IMR-90 (cell line): ENCODE data around the gene GLDC. TPM values are rescaled to one million over a fixed set of nuclear protein-coding genes. Genes with fewer than 3 reads are reported as not detected.

Experiments used
- ATAC-seq: fragments of 200-7000 bp; cut with Tn5 transposase; 2 replicates; pipeline ENCODE4 v1.9.1; 2020; ENCODE audit warnings: low read depth, mild to moderate bottlenecking, moderate library complexity
- BruUV-seq: library from RNA; stranded (reverse); fragments of 400-500 nt; replicated peaks from 2 replicates; lab custom pipeline; 2021; lab: Mats Ljungman, UMichigan
- CTCF ChIA-PET: fragments of 300-600 bp; formaldehyde crosslinking; extraction: SDS; loops from one replicate; lab custom pipeline; 2021; ENCODE audit warnings: antibody characterized with exemption; lab: Yijun Ruan, JAX
- POLR2A ChIA-PET: fragments of 300-600 bp; sonication (Branson Sonifier 250); formaldehyde crosslinking; loops from one replicate; lab custom pipeline; 2022; ENCODE audit warnings: antibody characterized with exemption; ENCODE audit not compliant: unreplicated experiment; lab: Charles Lee
- DNase-seq: peaks from one replicate; pipeline ENCODE4 v3.0.0; 2013
- H2AFZ ChIP-seq: replicated peaks from 2 replicates; pipeline ENCODE3; 2013; ENCODE audit warnings: low read length, mild to moderate bottlenecking; ENCODE audit not compliant: poor library complexity
- H2AK5ac ChIP-seq: 2 replicates; pipeline ENCODE4 v1.6.1; 2013; ENCODE audit warnings: low read depth, low read length, inconsistent platforms
- H2AK9ac ChIP-seq: replicated peaks from 2 replicates; pipeline ENCODE3; 2013; ENCODE audit warnings: mild to moderate bottlenecking, low read depth, low read length, moderate library complexity; ENCODE audit not compliant: poor library complexity
- H2BK120ac ChIP-seq: 2 replicates; pipeline ENCODE4 v1.6.1; 2013; ENCODE audit warnings: low read depth, low read length, inconsistent platforms
- H2BK15ac ChIP-seq: 3 replicates; pipeline ENCODE4 v1.6.1; 2013; ENCODE audit warnings: low read depth, low read length, inconsistent platforms
- H2BK20ac ChIP-seq: 2 replicates; pipeline ENCODE4 v1.6.1; 2013; ENCODE audit warnings: low read depth, mild to moderate bottlenecking, inconsistent platforms, low read length, moderate library complexity
- H2BK5ac ChIP-seq: 2 replicates; pipeline ENCODE4 v1.6.1; 2013; ENCODE audit warnings: mild to moderate bottlenecking, low read depth, low read length, inconsistent platforms; ENCODE audit not compliant: poor library complexity, severe bottlenecking
- H3K14ac ChIP-seq: replicated peaks from 2 replicates; pipeline ENCODE4 v1.6.1; 2013; ENCODE audit warnings: low read depth, low read length, inconsistent platforms
- H3K18ac ChIP-seq: 2 replicates; pipeline ENCODE4 v1.6.1; 2013; ENCODE audit warnings: low read depth, low read length, control low read depth
- H3K23ac ChIP-seq: 2 replicates; pipeline ENCODE4 v1.6.1; 2013; ENCODE audit warnings: low read depth, low read length, inconsistent platforms
- H3K27ac ChIP-seq: 2 replicates; pipeline ENCODE4 v1.5.1; 2013; ENCODE audit warnings: mild to moderate bottlenecking, control low read depth, low read length; ENCODE audit not compliant: insufficient read depth
- H3K27me3 ChIP-seq: 2 replicates; pipeline ENCODE4 v1.6.1; 2013; ENCODE audit warnings: low read length; ENCODE audit not compliant: control insufficient read depth, insufficient read depth
- H3K36me3 ChIP-seq: 2 replicates; pipeline ENCODE4 v1.6.1; 2013; ENCODE audit warnings: low read length, mixed read lengths; ENCODE audit not compliant: control insufficient read depth, insufficient read depth
- H3K4ac ChIP-seq: 2 replicates; pipeline ENCODE4 v1.6.1; 2013; ENCODE audit warnings: low read depth, low read length, inconsistent platforms
- H3K4me1 ChIP-seq: 2 replicates; pipeline ENCODE4 v1.6.1; 2013; ENCODE audit warnings: low read length, mixed read lengths; ENCODE audit not compliant: control insufficient read depth, insufficient read depth
- H3K4me2 ChIP-seq: 2 replicates; pipeline ENCODE4 v1.6.1; 2013; ENCODE audit warnings: low read depth, mild to moderate bottlenecking, control low read depth, low read length, moderate library complexity
- H3K4me3 ChIP-seq: 2 replicates; pipeline ENCODE4 v1.5.1; 2013; ENCODE audit warnings: low read depth, mild to moderate bottlenecking, control low read depth, low read length, moderate library complexity; ENCODE audit not compliant: insufficient read depth
- H3K56ac ChIP-seq: 2 replicates; pipeline ENCODE4 v1.6.1; 2013; ENCODE audit warnings: low read length, inconsistent platforms; ENCODE audit not compliant: insufficient read depth; ENCODE audit errors: extremely low read depth
- H3K79me1 ChIP-seq, 2 experiments: 2 replicates each; pipeline ENCODE4 v1.6.1; 2013; ENCODE audit warnings: low read length in 2 of 2, inconsistent platforms in 1 of 2, low read depth in 1 of 2
- H3K9ac ChIP-seq: 2 replicates; pipeline ENCODE4 v1.6.1; 2013; ENCODE audit warnings: low read depth, low read length, control low read depth
- H3K9me1 ChIP-seq: 2 replicates; pipeline ENCODE4 v1.6.1; 2013; ENCODE audit warnings: low read length, inconsistent platforms; ENCODE audit not compliant: insufficient read depth
- H3K9me3 ChIP-seq: 2 replicates; pipeline ENCODE4 v1.6.1; 2013; ENCODE audit warnings: low read length; ENCODE audit not compliant: control insufficient read depth, insufficient read depth
- H4K20me1 ChIP-seq: 2 replicates; pipeline ENCODE4 v1.6.1; 2013; ENCODE audit warnings: low read length, inconsistent platforms; ENCODE audit not compliant: insufficient read depth
- H4K5ac ChIP-seq: 2 replicates; pipeline ENCODE4 v1.6.1; 2013; ENCODE audit warnings: mild to moderate bottlenecking, low read depth, low read length, control low read depth
- H4K8ac ChIP-seq, 2 experiments: 2 replicates each; pipeline ENCODE4 v1.6.1; 2013; ENCODE audit warnings: low read depth in 2 of 2, low read length in 2 of 2, control low read depth in 1 of 2, inconsistent platforms in 1 of 2
- H4K91ac ChIP-seq: 2 replicates; pipeline ENCODE4 v1.6.1; 2013; ENCODE audit warnings: low read depth, low read length, inconsistent platforms; ENCODE audit not compliant: insufficient read depth
- CEBPB ChIP-seq: IDR thresholded peaks from 2 replicates; pipeline ENCODE4 v1.6.1; 2012; ENCODE audit warnings: low read depth, low read length, improper control_type of control experiment
- CHD1 ChIP-seq: IDR thresholded peaks from 2 replicates; pipeline ENCODE4 v1.6.1; 2012; ENCODE audit warnings: low read depth, low read length, improper control_type of control experiment
- FOS ChIP-seq: fragments of 150-350 bp; IDR thresholded peaks from 2 replicates; pipeline ENCODE4 v1.6.1; 2016; ENCODE audit warnings: low read depth, low read length
- MAFK ChIP-seq: IDR thresholded peaks from 2 replicates; pipeline ENCODE4 v1.6.1; 2012; ENCODE audit warnings: low read depth, low read length, improper control_type of control experiment
- MAZ ChIP-seq: IDR thresholded peaks from 2 replicates; pipeline ENCODE4 v1.6.1; 2012; ENCODE audit warnings: low read depth, mild to moderate bottlenecking, low read length, improper control_type of control experiment, moderate library complexity, borderline replicate concordance
- MXI1 ChIP-seq: IDR thresholded peaks from 2 replicates; pipeline ENCODE4 v1.6.1; 2012; ENCODE audit warnings: low read depth, mild to moderate bottlenecking, low read length, moderate library complexity, borderline replicate concordance
- NFE2L2 ChIP-seq: fragments of 150-350 bp; IDR thresholded peaks from 2 replicates; pipeline ENCODE4 v1.6.1; 2016; ENCODE audit warnings: low read depth, mild to moderate bottlenecking, low read length
- POLR2A ChIP-seq: IDR thresholded peaks from 2 replicates; pipeline ENCODE4 v1.6.1; 2012; ENCODE audit warnings: mild to moderate bottlenecking, low read depth, low read length
- RAD21 ChIP-seq: IDR thresholded peaks from 2 replicates; pipeline ENCODE4 v1.6.1; 2012; ENCODE audit warnings: low read length, improper control_type of control experiment
- RFX5 ChIP-seq: IDR thresholded peaks from 2 replicates; pipeline ENCODE4 v1.8.0; 2012; ENCODE audit warnings: low read depth, mild to moderate bottlenecking, low read length, moderate library complexity
- SMC3 ChIP-seq: fragments of 150-350 bp; IDR thresholded peaks from 2 replicates; pipeline ENCODE4 v1.6.1; 2016; ENCODE audit warnings: low read depth, mild to moderate bottlenecking, antibody characterized with exemption, low read length, moderate library complexity
- WGBS, 2 experiments: methylation state at CpG; one replicate each; pipeline versions ENCODE4 v1.1.5 to v1.1.7; 2013; ENCODE audit warnings: missing lambda C conversion rate in 2 of 2; ENCODE audit not compliant: insufficient read length in 1 of 2; ENCODE audit errors: extremely low coverage in 2 of 2; 5-methylcytosine and 5-hydroxymethylcytosine counted together
- dilution Hi-C: fragments of 300-500 bp; cut with HindIII; formaldehyde crosslinking; loops from one replicate; pipeline ENCODE4 v1.14.3; 2018; ENCODE audit warnings: low sequenced_read_pairs; ENCODE audit not compliant: unreplicated experiment
- in situ Hi-C: fragments of 300-500 bp; cut with MboI; formaldehyde crosslinking; loops from 3 replicates; pipeline ENCODE4 v1.14.3; 2019; ENCODE audit warnings: low sequenced_read_pairs, inconsistent platforms, mixed read lengths
- intact Hi-C: fragments of 100-400 bp; cut with micrococcal nuclease; formaldehyde crosslinking; loops from 2 replicates; pipeline ENCODE4 v1.10.0; 2022
- polyA plus RNA-seq, 3 experiments: library from polyadenylated mRNA; depleted of rRNA; stranded (reverse); fragments of >200 nt; gene quantifications; 2 replicates each; pipeline ENCODE4 v1.2.3, GENCODE V29; 2012; ENCODE audit warnings: low replicate concordance in 1 of 3
- total RNA-seq: library from RNA; depleted of rRNA; stranded (reverse); fragments of >200 nt; gene quantifications from 2 replicates; pipeline ENCODE4 v1.2.3, GENCODE V29; 2012
- TF ChIP-seq, protein P1 (sequence below): fragments of 150-350 bp; IDR thresholded peaks from 2 replicates; pipeline ENCODE4 v1.6.1; 2017; ENCODE audit warnings: mild to moderate bottlenecking, antibody characterized with exemption, low read length, low read depth
- TF ChIP-seq, protein P2 (sequence below): conservative IDR thresholded peaks from 2 replicates; pipeline ENCODE4 v1.5.1; 2012; ENCODE audit warnings: mild to moderate bottlenecking, low read depth, low read length, improper control_type of control experiment

GLDC gene
- total and polyA plus RNA-seq, 2 of the 4 experiments (the other 2 are of a cell fraction): 0.36 to 0.50 TPM

- in situ Hi-C loops: no loop called here
- BruUV-seq: no TSS peak
- no peaks in the 10 kb centered on the region for H3K9me3 ChIP-seq
- H3K23ac ChIP-seq: no peak overlapping the region
- H2BK120ac ChIP-seq: no peak overlapping the region
- H3K4ac ChIP-seq: no peak overlapping the region
- POLR2A ChIA-PET: no interaction called here
- H3K18ac ChIP-seq: no peak overlapping the region
- no peak overlapping the region for H3K14ac ChIP-seq
- no peak for ATAC-seq
- intact Hi-C loops: no loop called here
- no peak overlapping the region for H3K4me2 ChIP-seq
- no peak overlapping the region for H2AFZ ChIP-seq
- TF ChIP-seq MAZ (no peak), CHD1 (no peak), POLR2A (no peak), RFX5 (no peak), RAD21 (no peak), MXI1 (no peak), SMC3 (no peak), FOS (no peak), CEBPB (no peak), MAFK (no peak), NFE2L2 (no peak)
- TF ChIP-seq, protein P1, sequence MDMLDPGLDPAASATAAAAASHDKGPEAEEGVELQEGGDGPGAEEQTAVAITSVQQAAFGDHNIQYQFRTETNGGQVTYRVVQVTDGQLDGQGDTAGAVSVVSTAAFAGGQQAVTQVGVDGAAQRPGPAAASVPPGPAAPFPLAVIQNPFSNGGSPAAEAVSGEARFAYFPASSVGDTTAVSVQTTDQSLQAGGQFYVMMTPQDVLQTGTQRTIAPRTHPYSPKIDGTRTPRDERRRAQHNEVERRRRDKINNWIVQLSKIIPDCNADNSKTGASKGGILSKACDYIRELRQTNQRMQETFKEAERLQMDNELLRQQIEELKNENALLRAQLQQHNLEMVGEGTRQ: no peak
- TF ChIP-seq, protein P2, sequence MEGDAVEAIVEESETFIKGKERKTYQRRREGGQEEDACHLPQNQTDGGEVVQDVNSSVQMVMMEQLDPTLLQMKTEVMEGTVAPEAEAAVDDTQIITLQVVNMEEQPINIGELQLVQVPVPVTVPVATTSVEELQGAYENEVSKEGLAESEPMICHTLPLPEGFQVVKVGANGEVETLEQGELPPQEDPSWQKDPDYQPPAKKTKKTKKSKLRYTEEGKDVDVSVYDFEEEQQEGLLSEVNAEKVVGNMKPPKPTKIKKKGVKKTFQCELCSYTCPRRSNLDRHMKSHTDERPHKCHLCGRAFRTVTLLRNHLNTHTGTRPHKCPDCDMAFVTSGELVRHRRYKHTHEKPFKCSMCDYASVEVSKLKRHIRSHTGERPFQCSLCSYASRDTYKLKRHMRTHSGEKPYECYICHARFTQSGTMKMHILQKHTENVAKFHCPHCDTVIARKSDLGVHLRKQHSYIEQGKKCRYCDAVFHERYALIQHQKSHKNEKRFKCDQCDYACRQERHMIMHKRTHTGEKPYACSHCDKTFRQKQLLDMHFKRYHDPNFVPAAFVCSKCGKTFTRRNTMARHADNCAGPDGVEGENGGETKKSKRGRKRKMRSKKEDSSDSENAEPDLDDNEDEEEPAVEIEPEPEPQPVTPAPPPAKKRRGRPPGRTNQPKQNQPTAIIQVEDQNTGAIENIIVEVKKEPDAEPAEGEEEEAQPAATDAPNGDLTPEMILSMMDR: no peak
- H4K8ac ChIP-seq: no peak overlapping the region
- no peak overlapping the region for H3K56ac ChIP-seq
- H2BK20ac ChIP-seq: no peak overlapping the region
- H3K9me1 ChIP-seq: no peaks in the 10 kb centered on the region
- no peak for DNase-seq
- H2BK15ac ChIP-seq: no peak overlapping the region
- H4K20me1 ChIP-seq: no peaks in the 10 kb centered on the region
- dilution Hi-C loops: no loop called here
- no peaks in the 10 kb centered on the region for H3K36me3 ChIP-seq
- H3K4me1 ChIP-seq: no peaks in the 10 kb centered on the region
- H3K9ac ChIP-seq: no peak overlapping the region
- no peak overlapping the region for H3K4me3 ChIP-seq
- no CpG with 5 or more reads among the region's 6 CpGs for WGBS, 2 experiments
- no peak overlapping the region for H4K5ac ChIP-seq
- no peak overlapping the region for H4K91ac ChIP-seq
- no peak overlapping the region for H2BK5ac ChIP-seq
- H3K27me3 ChIP-seq: peaks cover 2% of the 10 kb centered on the region
- no peak overlapping the region for H3K27ac ChIP-seq
- CTCF ChIA-PET: no interaction called here
- H3K79me1 ChIP-seq: no peaks in the 10 kb centered on the region
- no peak overlapping the region for H2AK5ac ChIP-seq
- no peak overlapping the region for H2AK9ac ChIP-seq
Measured at GRCh38 chr9:6619909-6620308, 25.6 kb downstream of the GLDC start.
